NCI-H128 (cell line): ENCODE data around the gene MAST4.

Source experiments
- DNase-seq: peaks from one replicate; lab custom pipeline; 2025; ENCODE audit not compliant: unreplicated experiment; lab: John Stamatoyannopoulos, UW

The MAST4 gene

DNA sequence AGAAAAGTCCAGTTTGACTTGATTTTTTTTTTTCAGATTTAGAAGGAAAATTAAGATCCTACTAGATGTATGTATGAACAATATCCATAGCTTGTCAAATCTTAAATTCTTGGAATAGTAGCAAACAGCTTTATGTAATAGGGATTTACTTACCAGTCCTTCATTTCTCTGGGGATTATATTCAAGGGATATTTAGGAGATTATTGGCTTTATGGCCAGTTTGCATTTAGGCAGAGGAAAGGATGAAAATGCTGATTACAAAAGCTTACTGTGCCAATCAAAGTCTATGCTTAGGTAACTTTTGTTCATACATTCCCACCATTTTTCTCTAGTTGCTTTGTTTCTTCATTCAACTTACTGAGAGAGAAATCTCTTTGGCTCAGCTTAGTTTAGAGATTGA, 47.9 kb downstream of the MAST4 start:
- no peak for DNase-seq

DNA sequence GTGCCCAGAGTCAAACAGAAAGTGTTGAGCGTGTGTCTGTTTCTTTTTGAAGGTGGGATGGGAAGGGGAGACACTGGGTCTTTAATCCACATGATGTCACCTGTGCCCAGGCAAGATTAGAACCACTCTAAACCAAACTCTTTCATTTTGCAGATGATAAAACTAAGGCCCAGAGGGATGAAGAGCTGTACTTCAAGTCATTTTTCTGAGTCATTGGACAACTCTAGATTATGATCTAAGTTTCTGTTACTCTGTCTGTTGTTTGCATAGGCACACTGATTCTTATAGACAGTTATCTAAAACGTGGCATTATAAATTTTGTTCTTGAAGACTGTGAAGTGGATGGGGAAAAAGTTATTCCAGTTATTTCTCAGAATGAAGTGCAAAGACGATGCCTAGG, 48.8 kb downstream of the MAST4 start:
- no peak for DNase-seq

DNA sequence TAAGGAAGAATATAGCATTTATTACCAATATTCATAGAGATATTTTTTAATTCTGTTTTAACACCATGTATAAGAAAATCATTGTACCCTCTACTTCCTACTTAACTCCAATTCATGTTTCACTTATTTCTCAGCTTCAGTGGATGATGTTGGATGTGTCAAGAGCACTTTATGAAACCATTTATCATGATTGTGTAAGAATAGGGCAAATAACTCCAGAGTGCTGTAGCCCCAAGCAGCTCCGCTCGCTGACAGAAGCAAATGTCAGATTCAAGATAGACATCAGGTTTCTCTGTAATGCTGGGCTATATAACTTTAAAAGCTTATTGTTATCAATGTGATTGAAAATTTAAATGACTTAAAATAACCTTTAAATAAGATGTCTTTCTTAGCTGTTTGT, 50.4 kb downstream of the MAST4 start:
- DNase-seq = no peak

DNA sequence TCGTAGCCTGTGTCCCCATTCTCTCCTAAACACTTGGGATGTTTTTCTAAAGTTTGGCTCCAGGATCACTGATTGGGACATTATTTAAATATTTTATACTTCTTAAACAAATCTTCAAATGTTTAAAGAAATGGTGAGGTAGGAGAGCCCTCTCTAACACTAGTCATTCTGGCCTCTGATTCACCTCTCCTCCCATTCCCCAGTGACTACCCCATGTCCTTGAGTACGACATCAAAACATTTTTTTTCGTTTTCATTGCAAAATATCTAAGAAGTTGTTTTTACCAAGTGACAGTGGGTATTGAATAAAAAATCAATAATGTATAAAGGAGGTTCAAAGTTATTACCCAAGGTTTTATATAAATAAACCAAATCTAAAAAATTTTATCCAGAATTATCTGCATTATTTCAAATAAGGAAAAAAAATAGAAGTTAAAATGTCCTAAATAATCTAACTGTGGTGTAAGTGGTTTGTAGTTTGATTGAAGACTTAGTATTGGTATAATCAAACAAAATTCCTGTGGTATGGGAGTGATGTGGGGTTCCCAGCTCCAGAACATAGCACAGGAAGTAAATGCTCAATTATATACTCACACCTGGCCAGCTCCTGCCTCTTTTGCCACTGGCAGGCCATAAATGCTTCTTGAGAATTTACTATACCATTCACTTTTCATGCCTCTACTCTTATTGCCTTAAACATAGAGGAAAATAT, 51.1 kb downstream of the MAST4 start:
- no peak for DNase-seq

DNA sequence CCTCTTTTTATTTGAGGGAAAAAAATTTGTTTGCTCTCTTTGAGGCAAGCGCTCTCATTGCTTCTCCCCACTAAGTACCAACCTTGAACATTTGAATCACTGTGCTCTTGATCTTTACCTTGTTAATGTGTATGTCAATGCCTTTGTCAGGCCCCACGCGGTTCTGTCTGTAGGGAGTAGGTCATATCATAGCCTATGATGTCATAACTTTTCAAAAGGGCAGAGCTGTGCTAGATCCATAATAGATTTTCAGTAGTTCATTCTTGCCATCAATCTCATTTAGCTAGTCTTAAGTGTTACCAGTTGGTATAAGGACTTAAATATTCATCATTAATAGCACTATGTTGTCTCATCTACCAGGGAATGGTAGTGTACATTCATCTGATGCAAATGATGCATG, 56.6 kb downstream of the MAST4 start:
- no peak for DNase-seq

DNA sequence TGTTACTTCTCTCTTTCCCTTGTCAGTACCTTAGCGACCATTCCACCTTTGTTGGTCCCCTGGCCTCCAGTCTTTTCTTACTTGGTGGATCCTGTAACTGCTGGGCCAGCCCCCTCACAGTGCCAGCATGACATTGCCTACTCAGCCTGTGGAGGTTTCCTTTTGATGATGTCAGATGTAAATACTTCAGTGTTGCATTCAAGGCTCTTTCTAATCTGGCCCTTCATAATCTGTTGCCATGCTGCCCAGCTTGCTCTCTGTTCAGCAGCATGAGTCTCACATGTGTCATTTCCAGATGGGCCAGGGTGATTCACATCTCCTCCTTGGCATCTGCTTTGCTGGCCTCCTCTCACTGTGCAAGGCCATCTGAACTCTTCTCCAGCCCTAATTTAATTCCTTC, 57.1 kb downstream of the MAST4 start:
- no peak for DNase-seq

- DNase-seq = no peak
Measured at GRCh38 chr5:66655395-66656324, 59.5 kb downstream of the MAST4 start.

GRCh38 chr5:66658516-66658915, 62.3 kb downstream of the MAST4 start:
- no peak for DNase-seq

- DNase-seq = no peak
Measured at GRCh38 chr5:66659780-66660179, 63.6 kb downstream of the MAST4 start.

GRCh38 chr5:66660396-66660795, 64.2 kb downstream of the MAST4 start:
- no peak for DNase-seq

DNA sequence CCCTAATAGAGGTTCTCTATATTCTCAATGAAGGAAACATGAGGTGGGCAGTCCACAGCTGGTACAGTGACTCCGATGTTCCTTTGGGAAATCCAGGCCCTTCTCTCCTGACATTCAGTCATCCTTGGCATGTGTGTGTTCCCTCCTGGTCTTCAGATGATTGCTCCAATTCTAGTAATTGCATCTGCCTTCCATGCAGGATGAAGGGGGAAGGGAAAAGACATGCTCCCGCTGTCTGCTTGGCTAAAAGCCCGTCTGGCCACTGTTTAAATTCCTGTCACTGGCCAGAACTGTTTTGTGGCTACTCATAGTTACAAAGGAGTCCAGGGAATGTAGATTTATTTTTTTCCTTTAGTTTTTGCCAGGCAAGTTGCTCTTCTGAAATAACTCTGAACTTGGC, 65.0 kb downstream of the MAST4 start:
- no peak for DNase-seq

DNA sequence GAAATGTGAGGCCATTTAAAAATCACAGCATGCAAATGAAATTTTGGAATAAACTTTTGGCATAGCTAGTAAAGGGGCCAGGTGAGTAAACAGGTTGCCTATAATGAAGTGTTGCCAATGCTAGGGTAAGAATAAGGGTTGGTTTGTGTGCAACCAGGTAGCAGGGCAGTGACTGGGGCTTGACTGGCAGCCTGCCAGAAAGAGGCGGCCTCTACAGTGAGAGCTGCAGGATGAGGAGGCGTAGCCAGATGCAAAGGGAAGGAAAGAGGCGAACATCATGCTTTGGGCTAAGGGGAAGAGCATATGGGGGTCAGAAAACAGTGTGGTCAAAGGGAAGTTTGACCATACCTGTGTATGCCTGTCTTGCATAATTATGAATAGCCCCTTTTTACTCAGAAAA, 70.6 kb downstream of the MAST4 start:
- DNase-seq = no peak

GRCh38 chr5:66669086-66669861, 73.1 kb downstream of the MAST4 start:
- DNase-seq = no peak

GRCh38 chr5:66669862-66670195, 73.6 kb downstream of the MAST4 start:
- DNase-seq = no peak

DNA sequence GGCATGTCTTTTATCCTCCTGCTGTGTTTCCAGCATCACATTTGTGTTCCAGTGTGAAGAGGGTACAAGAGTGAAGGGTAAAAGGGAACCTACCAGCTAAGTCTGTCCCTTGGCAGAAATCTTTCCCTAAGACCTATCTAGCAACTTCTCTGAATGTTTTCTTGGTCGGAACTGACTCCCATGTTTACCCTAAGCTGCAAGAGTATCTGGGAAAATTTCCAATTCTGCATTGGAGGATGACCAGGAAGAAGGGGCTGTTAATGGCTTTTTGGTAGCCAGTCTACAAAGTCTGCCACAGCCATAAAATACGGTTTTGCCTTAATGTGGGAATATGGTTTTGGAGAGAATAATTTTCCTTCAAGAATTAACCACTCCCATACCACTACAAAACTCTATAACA, 75.1 kb downstream of the MAST4 start:
- DNase-seq = no peak

DNA sequence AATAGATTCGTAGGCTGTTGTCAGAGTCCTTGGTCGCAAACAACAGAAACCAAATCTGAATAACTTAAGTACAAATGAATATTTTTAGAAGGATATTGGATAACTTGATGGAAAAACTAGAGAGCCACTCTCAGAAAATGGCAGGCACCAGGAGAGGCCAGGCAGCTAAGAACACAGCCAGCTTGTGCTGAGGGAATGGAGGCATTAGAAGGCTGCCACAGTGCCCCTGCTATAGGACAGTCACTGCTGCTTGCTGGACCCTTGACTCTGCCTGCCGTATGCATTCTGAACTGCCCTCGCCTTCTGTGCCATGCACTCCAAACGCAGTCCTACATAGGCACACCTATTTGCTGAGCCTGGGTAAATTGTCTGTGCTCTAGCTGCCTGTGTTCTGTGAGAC, 78.6 kb downstream of the MAST4 start:
- DNase-seq = no peak

DNA sequence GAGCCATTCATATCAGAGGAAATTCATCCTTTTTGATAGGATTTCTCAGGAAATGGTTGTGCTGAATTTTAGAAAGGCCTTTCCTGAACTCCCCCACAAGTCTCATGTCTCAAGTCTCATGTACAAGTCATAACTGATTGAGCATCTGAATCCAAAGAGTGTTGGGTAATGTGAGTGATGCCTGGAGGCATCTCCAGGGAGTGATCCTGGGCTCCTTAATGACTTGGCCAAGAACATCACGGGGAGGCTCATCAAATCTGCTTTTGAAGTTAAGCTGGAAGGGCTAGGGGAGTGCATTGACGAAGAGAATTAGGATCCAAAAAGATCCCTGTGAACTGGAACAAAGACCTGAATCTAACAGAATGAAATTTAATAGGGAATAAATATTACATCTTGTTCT, 79.2 kb downstream of the MAST4 start:
- no peak for DNase-seq

DNA sequence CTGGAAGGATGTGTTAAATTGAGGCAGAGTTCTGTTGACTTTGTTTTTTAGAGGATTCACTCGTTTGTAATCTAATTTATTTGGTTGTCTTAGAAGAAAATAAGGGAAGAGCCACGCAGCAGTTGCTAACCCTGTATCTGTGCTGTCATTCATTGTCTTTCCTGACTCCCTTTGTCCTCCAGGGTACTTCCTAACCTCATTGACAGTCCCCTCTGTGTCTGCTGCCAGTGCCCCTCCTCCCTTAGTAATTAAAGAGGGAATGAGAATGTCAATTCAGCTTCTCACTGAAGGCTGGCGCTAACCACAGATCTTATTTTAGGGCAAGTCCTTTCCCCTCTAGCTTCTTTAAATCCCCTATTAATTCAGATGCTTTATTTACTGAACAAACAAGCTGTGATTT, 84.0 kb downstream of the MAST4 start:
- no peak for DNase-seq

GRCh38 chr5:66680804-66681203, 84.6 kb downstream of the MAST4 start:
- no peak for DNase-seq

- no peak for DNase-seq
Measured at GRCh38 chr5:66684663-66685062, 88.5 kb downstream of the MAST4 start.

GRCh38 chr5:66689522-66690220, 93.5 kb downstream of the MAST4 start:
- DNase-seq = no peak
